HG02571 (cell line): Measurements from ENCODE around the gene RNF144B.
"Not testable (repeated sequence)": the region's sequence is repeated elsewhere in the genome, so short reads cannot be mapped to it uniquely, and the experiment has no call there.

ENCODE experiments used
- ATAC-seq: cut with Tn5 transposase; IDR thresholded peaks from one replicate; pipeline ENCODE4 v1.9.1; 2021; ENCODE audit warnings: mild to moderate bottlenecking, moderate library complexity; ENCODE audit not compliant: unreplicated experiment

The RNF144B gene

GRCh38 chr6:18439581-18439980 lies 52.4 kb downstream of the RNF144B start:
- ATAC-seq, result no peak

GRCh38 chr6:18441251-18441979 lies 54.3 kb downstream of the RNF144B start:
- no peak for ATAC-seq

DNA sequence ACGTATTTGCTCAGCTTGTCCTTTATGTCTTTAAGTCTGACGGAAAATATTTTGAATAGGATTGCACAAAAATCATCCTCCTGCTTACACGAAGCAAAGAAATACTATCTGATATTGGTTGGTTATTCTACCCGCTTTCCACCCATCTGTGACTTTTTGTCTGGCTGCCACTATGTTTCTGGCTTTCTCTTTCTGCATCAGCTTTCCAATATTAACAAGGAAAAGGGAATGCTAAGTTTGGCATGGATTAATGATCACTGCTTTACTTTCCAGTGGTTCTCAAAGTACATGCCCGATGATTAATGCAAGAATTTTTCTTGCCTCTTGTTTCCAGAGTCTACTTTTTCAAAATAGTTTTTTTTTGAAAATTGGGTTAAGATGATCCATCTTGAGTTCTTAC lies 57.0 kb downstream of the RNF144B start:
- ATAC-seq, result no peak

DNA sequence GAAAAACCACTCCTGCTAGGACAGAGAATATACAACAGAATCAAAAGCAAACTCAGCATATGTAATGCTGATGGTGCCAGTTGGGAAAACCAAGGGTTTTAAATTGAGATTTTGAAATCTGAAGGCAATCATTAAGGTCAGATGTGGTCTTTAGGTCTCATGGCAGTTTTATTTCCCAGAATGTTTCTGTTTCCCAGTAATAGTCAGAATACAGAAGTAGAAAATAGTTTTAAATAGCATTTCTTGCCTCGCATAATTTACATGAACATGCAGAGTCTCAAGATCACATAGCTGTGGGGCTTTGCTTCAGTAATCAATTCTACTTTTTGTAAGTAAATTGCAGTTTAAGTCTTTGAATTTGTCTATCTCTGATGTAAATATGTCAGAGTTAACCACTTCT lies 58.1 kb downstream of the RNF144B start:
- no peak for ATAC-seq

- no peak for ATAC-seq
Observed at GRCh38 chr6:18446771-18447170, 59.6 kb downstream of the RNF144B start.

DNA sequence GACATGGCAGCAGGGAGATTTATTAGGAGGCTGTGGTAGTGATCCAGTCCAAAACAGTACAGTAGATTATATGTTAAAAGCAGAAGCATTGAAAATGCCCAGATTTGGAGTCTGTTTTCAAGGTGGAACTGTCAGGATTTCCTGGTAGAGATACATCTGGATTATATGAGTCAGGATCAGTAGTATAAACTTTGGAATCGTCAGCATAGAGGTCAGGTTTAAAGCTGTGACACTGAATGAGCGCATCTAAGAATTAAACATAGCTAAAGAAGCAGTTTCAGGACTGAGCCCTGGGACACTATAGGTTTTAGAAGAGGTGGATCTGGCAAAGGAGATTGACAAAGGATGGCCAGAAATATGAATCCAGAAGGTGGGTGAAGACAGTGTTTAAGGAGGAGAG lies 60.4 kb downstream of the RNF144B start:
- ATAC-seq, result no peak

- ATAC-seq, result no peak
Observed at GRCh38 chr6:18451756-18452155, 64.6 kb downstream of the RNF144B start.

DNA sequence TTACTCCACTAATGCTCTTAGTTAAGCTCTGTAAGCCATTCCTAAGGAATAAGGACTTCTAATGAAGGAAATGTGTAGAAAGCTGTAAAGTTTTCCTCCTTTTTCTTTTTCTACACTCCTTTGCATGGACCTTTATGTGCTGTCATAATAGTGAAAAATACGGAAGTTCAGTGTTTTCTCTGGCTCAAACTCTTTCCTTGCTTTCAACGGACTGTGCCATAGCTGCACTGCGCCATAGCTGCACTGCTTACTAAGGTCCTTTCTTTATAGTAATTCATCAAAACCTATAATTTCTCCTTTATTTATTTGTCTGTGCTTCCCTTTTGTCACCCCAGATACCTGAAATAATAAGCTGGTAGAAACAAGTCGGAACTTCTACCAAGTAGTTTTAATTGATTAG lies 67.3 kb downstream of the RNF144B start:
- no peak for ATAC-seq

- no peak for ATAC-seq
Observed at GRCh38 chr6:18457065-18457737, 70.1 kb downstream of the RNF144B start.

- ATAC-seq, result not testable (repeated sequence)
Observed at GRCh38 chr6:18458086-18458485, 70.9 kb downstream of the RNF144B start.

DNA sequence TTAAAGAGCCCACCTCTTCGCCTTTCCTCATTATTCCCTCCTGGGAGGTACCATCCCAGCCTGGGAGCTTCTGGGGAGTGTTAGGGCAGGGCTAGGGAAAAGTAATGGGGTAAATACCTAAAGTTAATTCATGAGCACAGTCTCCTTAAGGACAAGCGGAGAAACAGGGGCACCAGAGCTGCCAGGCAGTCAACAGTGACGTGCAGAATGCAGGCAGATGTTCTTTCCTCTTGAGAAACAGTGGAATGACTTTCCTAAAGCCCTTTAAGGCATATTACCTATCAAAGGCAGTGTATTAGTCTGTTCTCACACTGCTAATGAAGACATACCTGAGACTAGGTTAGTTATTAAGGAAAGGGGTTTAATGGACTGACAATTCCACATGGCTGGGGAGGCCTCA lies 76.3 kb downstream of the RNF144B start:
- ATAC-seq, result no peak

GRCh38 chr6:18464176-18464575 lies 77.0 kb downstream of the RNF144B start:
- no peak for ATAC-seq

DNA sequence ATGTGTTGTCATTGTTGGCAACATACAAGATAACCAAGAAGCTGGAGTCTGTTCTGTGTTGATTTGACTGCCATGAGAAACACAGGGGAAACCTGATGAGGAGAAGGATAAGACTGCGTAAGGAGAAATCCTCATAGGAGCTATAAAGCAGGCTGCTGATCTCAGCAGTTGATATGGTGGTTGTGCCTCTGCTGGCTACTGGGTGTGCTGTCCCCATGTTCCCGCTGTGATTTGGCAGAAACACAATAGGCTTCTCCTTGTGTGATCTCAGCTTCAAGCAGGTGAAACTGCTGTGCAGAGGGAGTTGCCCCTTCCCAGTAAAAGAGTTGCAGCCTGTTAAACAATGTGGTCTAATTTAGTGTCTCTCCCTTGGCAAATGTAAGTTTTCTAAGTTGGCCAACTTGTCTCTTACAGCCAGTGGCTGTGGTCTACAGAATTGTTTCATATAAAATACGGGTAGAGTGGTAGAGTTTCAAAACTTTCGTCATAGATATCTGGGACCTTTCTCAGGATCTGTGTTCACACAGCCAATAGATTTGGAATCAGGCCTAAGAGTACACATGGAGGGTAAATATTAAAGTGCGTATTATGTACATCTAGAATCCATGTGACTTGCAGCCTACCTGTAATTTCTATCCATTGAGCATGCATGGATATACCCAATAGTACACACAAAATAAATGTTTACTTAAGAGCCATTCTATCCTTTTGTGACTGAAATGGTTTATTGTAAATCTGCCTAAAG lies 78.4 kb downstream of the RNF144B start:
- no peak for ATAC-seq

DNA sequence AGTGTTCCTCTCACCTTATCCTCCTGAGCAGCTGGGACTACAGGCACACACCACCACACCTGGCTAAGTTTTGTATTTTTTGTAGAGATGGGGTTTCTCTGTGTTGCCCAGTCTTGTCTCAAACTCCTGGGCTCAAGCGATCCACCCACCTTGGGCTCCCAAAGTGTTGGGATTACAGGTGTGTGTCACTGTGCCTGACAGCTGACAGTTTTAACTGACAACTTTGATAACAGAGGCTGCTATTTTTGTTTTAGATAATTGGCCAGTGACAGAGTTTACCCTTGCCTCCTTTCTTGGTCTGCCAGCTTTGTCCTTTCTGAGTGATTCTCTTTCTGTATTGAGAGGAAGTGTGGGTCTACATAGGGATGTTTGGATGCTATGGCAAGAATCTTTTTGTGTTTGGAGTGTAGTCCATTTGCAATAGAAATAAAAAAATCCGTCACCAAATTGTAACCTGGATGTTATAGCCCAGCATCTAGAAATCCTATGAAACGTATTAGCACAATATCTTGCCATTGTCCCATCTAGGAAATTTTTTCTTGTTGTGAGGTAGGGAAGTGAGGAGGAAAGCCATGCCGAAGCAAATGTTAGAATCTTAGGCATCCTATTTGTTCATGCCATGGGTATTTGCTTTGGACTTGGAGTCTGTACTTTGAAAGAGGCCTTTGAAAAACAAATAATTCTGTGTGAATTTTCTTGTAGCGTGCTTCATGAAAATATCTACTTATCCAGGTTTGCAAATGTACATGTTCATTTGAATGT lies 80.8 kb downstream of the RNF144B start:
- no peak for ATAC-seq

DNA sequence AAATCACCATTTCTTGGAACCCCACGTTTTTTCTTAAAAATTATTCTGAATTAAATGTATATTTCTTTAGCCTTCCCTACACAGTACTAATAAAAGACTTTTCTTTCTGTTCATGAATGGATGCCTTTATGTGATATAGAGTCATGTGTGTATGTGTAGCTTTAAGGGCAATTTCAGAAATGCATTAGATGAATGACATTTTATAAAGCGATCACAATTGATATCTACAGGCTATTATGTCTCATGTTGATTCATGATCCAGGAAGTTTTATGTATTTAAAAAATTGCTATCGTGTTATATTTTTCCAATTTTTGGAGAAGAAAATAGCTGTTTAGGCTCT lies 81.3 kb downstream of the RNF144B start:
- no peak for ATAC-seq

DNA sequence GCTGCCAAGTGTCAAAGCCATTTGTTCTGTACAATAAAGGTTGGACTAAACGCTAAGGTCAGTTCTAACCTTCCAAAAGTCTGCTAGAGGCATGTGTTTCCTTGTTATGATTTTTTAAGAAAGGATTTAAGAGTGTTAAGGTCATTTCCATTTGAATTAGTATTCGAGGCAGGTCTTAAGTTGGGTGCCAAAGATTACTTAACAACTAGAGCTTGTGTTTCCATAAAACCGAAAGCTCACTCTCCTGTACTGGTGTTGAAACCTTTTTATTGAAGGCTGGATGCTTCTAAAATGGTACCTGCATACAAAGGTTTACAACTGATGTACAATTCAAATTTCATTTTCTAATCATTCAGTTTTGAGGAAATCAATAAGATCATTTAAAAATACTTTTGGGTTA lies 82.4 kb downstream of the RNF144B start:
- ATAC-seq, result no peak

DNA sequence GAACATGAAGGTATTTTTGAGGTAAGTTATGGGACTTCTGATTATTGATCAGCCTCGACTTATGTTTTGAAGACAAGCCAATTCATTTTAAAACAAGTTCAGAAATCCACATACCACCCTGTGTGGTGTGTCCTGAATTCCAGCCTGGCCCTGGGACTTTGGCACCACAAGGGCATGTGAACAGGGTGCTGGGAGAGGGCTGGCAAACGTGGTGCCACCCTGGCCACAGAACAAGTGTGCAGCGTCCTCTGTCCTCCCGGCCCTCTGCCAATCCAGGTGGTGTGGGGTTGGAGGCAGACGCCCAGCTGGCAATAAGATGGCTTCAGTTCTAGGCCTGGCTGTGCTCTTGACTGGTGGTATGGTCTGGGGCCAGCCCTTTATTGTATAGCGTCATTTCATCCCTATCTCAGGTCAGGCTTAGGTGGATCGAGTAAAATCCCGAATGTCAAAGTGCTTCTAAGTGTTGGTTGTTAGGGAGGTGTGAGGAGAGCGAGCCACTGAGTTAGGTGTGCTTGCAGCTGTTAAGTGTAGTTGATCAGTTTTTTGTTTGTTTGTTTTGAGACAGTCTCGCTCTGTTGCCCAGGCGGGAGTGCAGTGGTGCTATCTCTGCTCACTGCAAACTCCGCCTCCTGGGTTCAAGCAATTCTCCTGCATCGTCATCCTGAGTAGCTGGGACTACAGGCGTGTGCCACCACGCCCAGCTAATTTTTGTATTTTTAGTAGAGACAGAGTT lies 84.2 kb downstream of the RNF144B start:
- no peak for ATAC-seq

DNA sequence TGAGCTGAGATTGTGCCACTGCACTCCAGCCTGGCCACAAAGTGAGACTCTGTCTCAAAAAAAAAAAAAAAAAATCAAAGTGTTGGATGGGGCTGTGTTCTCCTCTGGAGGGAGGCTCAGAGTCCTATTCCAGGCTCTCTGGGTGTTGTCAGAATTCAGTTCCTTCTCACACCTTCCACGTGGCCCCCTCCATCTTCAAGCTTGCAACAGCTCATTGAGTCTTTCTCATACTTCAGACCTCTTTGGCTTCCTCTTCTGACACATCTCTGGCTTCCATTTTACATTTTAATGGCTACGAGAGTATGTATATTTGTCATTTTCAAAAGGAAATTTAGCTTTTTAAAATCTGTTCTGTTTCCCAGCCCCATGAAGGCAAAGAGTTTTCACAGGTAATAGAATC lies 85.8 kb downstream of the RNF144B start:
- no peak for ATAC-seq

- ATAC-seq, result no peak
Observed at GRCh38 chr6:18473755-18474154, 86.6 kb downstream of the RNF144B start.

- ATAC-seq, result no peak
Observed at GRCh38 chr6:18477301-18477941, 90.3 kb downstream of the RNF144B start.
